Fibroblast of skin of abdomen (primary cell): ENCODE results near the gene GFER.
"Not testable (repeated sequence)": the region's sequence is repeated elsewhere in the genome, so short reads cannot be mapped to it uniquely, and the experiment has no call there.

Source experiments
- DNase-seq: peaks from one replicate; pipeline ENCODE4 v3.0.0-alpha.2; 2013

Gene GFER

DNA sequence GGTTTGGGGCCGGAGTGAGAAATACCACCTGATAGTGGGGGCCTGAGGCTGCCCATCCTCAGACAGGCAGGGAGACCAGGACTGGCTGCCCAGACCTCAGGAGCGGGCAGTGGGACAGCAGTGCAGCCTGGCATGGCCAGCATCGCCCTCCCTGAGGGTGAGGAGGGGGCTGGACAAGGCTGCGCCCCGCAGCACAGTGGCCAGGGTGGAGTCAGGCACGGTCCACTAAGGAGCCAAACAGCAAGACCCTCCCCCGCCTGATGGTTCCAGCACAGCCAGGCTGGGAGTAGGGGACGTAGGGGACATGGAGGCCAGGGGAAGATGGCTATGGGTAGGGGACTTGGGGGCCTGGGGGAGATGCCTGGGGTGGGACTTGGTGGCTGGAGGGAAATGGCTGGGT is 22.3 kb downstream of the GFER start:
- no peak for DNase-seq

DNA sequence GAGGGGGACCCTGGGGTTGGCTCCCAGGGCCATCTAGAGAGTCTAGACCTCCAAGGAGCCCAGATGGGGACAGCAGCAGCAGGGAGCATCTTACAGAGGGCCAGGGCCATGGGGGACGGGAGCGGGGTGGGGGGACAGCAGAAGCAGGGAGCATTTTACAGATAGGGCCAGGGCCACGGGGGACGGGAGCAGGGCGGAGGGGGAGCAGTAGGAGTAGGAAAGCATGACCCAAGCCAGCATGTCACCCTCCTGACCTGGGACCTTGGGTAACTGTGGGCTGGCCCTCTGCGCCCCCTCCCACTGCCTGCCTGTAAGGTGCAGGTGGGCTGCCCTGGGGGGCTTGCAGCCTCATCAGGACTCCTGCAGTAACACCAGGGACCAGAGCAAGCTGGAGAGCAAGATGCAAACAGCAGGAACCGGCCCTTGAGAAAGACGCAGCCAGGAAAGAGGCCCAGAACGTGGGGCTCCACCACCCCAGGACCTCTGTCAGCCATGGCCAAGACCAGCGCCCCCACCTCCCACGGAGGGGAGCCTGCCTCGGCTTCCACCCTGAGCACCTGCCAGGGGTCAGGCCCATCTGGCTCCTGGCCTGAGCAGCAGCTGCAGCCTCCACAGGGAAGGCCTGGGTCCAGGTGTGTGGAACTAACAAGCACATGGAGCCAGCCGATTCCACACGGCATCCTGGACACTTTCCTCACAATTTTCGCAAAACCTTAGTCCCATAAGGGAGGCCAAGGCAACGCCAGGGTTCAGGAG is 23.3 kb downstream of the GFER start:
- DNase-seq: no peak

DNA sequence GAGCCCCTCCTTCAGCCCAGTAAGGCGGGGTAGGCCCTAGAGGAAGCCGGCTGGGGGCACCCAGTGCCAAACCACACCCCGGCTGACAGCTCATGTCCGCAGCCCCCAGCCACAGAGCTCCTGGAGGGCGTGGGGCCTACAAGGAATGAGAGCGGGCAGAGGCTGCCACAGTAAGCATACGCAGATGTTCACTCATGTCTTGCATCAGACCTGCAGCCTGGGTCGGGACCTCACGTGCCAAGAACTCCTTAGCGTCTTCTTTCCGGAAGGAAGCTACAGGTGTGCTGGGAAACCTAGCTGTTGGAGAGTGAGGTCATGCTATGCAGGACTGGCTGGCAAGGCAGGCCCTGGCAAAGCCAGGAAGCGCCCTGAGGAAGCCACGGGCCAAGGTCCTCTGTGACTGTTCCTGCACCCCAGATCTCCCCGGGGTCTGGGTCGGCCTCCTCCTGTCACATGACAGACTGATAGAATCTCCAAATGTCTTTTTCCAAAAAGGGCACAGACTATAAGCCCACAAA is 24.1 kb downstream of the GFER start:
- DNase-seq: peak; percentile 43

DNA sequence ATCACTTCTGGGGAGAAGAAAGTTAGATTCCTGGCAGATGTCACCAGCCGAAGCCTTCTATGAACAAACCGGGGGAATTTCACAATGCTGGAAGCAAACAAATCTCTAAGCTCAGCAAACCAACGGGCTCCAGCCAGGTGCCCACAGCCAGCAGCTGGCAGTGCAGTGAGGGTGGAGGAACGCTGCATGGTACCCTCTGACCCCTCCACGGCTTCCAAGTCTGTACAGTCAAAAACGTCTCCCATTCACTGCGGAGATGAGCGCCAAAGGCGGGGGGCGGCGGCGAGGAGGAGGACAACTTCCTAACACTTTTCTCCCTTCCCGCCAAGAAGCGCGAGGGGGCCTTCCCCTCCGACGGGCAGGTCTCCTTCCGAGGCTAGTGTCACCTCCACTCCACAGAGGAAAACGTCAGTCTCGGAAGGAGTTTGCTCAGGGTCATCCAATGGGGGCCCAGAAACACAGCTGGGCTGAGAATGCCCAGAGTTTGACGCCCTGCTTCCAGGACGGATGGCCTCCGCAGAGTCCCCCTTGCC is 24.7 kb downstream of the GFER start:
- no peak for DNase-seq

DNA sequence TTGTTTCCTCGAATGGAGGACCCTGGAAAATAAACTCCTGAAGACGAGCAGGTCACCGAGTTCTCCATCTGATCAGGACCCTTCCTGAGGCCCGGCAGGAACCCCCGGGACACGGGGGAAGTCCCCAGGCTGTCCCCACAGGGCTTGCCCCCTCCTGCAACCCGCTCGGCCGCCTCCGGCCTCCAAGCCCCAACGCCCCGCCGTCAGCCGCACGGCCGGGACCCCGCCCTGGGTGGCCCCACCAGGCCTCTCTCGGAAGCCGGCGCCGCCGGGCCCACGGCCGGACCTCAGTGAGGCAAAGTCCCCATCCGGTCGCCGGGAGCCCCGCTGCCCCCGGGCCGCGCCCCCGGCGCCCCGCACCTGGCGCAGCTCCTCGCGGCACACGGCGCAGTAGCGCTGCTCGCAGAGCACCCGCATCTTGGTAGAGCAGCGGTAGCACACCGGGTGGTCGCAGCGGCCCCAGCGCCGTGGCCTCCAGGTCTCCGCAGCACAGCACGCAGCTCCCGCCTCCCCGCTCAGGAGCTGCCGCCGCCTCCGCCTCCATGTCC is 25.2 kb downstream of the GFER start:
- no peak for DNase-seq

DNA sequence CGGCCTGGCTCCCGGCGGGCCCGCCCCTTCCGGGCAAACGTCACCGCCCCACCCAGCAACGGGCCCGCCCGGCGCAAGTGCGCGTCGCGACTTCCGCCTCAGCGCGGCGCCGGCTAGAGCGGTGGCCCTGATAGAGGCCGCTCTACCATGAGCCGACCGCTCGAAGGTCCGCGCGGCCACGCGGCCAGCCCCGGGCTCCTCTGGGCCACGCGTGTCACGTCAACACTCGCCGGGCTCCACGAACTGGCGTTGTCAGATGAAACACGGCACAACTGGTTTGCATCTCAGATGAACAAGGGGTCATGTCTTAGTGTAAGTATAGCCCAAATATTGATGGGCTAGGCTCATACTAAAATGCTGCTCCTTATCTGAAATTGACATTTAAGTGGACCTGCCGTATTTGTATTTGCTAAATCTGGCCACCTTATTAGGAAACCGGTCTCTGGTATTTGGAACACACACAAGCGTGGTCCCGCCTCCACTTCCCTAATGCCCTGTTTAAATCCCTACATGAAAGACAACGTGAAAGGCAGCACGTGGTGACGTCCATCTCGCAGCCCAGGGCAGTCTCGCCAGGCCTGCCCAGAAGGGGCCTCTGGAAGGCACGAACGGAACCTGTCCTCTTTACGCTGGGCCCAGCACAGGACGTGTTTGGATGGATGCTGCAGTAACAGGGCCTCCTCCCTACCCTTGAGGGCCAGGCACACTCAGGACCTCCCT is 26.0 kb downstream of the GFER start, which contains the start of gene ZNF598:
Gene ZNF598, minus strand, starts transcription at position 31 of the 720 bp plus-strand sequence.
- DNase-seq: peak; percentile 90

DNA sequence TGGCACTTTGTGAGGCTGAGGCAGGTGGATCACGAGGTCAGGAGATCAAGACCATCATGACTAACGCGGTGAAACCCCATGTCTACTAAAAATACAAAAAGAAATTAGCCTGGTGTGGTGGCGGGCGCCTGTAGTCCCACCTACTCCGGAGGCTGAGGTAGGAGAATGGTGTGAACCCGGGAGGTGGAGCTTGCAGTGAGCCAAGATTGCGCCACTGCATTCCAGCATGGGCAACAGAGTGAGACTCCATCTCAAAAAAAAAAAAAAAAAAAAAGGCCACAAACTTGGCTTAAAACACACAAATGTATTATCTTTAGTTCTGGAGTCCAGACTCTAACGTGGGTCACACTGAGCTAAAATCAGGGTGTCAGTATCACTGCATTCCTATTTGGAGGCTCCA is 27.7 kb downstream of the GFER start:
- not testable (repeated sequence) for DNase-seq

DNA sequence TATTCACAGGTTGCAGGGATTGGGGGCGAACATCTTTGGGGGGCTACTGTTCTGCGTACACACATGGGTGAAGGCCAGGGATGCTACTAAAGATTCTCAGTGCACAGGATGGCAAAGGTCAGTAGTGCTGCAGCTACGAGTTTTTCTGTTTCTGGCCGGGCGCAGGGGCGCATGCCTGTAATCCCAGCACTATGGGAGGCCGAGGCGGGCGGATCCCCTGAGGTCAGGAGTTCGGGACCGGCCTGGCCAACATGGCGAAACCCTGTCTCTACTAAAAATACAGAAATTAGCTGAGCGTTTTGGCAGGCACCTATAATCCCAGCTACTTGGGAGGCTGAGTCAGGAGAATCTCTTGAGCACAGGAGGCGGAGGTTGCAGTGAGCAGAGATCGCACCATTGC is 29.5 kb downstream of the GFER start:
- no peak for DNase-seq

DNA sequence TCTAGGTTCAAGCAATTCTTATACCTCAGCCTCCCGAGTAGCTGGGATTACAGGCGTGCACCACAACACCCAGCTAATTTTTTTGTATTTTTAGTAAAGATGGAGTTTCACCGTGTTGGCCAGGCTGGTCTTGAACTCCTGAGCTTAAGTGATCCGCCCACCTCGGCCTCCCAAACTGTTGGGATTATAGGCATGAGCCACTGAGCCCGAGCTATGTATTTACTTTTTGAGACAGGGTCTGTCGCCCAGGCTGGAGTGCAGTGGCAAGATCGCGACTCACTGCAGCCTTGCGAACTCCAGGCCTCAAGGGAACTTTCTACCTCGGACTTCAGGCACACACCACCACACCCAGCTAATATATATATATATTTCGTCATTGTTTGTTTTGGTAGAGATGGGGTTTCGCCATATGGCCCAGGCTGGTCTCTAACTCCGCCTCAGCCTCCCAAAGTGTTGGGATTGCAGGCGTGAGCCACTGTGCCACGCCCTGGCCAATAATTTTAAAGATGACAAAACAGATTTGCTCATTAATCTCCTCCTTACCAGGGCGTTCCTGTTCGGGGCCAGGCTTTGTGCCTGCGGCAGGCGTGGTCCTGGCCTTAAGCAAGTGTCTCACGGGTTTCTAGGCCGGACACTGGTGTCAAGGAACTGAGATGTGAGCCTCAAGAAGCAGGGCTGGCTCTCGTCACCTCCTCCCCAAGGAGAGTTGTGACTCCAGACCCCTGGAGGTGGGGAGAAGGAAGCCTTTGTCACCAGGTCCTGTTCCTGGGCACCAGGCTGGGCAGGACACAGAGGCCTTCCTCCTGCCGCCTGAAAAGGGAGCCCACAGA is 31.3 kb downstream of the GFER start:
- DNase-seq: no peak

DNA sequence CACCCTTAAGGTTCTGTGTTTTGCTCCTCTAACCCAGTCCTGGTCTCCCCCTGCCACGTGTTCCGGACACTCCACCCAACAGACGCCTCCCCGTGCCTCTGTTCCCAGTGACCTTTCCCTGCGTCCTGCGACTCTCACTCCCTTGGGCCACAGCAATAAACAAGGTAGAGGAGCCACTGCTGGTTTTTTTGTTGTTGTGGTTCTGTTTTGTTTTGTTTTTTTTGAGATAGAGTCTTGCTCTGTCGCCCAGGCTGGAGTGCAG is 31.9 kb downstream of the GFER start:
- DNase-seq: no peak

DNA sequence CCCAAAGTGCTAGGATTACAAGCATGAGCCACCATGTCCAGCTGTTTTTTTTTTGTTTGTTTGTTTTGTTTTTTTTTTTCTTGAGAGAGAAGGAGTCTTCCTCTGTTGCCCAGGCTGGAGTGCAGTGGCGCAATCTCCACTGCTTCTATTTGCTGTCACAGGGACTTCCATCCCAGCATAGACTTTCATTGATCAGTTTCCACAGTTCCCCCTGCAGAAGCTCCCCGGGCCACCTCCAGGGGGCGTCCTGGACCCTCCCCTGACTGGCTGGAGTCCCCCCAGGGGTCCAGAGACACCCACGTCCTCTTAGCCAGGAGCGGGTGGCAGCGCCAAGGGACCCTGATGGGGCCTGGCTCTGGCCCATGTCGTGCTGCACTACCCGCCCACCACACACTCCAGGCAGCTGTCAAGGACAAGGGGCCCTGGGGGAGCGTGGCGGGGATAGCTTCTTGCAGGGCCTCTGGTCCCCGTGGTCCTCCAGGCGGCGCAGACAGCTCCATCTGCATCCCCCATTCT is 32.5 kb downstream of the GFER start:
- DNase-seq: no peak

DNA sequence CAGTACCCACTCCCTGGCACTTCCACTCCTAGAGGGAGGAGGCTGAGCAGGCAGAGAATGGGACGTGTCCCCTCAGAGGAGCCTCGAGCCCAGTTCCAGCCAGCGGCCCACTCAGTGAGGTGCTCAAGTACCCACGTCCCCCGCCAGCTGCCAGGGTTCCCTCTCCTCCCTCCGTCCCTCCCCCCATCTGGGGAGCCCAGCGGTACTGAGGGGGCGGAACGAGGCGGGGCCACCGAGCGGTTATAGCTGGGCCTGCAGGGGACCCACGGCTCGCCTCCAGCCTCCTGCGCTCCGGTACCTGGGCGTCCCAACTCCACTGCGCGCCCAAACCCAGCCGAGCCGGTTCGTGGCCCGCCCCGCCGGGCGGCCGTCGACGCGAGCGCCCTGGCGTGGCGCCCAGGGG is 35.5 kb downstream of the GFER start, which contains the start of gene NPW:
Gene NPW, plus strand, starts transcription at position 268 of the 403 bp plus-strand sequence.
- no peak for DNase-seq

DNA sequence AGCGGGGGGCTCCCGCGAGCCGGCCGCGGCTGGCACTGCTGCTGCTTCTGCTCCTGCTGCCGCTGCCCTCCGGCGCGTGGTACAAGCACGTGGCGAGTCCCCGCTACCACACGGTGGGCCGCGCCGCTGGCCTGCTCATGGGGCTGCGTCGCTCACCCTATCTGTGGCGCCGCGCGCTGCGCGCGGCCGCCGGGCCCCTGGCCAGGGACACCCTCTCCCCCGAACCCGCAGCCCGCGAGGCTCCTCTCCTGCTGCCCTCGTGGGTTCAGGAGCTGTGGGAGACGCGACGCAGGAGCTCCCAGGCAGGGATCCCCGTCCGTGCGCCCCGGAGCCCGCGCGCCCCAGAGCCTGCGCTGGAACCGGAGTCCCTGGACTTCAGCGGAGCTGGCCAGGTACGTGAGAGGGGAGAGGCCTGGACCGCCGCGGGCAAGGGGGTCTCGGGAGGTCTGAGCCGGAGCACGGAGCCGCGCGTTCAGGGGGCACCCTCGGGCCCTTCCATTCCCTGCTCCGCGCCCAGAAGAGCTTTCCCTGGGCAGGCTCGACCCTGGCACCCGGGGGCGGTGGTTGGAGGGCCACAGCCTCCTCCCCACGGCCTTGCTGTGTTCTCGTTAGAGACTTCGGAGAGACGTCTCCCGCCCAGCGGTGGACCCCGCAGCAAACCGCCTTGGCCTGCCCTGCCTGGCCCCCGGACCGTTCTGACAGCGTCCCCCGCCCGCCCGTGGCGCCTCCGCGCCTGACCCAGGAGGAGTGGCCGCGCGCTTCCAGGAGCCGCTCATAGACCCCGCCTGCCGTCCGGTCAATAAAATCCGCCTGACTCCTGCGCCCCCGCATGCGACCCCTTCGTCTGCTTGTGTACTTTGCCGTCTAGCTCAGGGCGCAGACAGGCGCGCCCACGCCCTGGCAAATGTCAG is 36.2 kb downstream of the GFER start:
- DNase-seq: no peak

DNA sequence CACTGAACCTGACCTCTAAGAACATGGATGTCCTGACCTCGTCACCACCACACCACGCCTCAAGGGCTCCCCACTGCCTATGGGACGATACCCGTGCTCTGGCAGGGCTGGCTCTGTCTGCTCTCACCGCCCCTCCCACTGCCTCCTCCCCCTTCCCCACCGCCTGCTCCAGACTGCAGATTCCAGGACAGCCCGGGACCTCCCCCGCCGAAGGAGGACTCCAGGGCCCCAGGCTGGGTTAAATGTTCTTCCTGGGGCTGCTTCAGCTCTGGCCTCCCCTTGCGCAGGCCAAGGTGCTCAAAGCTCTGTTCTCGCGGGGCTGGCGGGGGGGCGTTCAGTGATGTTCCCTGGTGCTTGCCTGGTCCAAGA is 38.7 kb downstream of the GFER start:
- peak; percentile 62 for DNase-seq

DNA sequence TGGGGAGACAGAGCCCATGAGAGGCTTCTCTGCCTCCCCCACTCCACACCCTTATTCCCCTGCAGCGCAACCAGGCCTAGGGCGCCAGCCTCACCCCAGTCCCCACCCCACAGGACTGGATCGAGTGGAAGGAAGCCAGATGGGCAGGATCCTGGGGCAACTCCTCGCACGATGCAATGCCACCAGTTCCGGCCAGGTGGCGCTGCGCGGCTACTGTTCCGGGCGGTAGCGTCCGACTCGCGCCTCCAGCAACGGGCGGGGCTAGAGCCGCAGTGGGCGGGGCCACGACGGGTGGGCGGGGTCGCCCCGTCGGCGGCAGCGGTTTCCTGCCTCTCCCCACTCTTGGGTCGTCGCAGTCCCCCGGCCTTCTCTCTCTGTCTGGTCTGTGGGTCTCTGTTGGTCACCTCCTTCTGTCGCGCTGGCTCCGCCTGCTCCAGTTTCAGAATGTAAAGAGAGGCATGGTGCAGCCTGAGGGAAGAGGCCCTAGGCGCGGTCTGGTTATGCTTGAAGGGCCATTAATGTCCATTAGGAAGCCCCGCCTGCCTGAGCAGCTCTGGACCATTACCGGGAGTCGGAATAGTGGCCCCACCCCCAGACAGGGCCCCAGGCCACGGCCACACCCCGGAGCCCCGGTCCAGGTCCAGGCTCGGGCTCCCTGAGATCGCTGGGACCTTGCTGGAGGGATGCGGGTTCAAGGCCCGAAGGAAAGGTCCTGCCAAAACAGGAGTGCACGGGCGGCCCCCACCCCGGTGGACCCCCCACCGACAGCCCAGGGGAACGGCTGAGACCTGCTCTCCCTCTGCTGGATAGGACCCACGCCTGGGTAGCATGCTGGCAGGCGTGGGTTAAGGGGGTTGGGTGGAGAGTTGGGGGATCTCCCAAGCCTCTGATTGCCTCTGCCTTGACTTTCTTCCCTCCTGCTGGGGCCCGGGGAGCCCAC is 39.4 kb downstream of the GFER start:
- peak; percentile 79 for DNase-seq

DNA sequence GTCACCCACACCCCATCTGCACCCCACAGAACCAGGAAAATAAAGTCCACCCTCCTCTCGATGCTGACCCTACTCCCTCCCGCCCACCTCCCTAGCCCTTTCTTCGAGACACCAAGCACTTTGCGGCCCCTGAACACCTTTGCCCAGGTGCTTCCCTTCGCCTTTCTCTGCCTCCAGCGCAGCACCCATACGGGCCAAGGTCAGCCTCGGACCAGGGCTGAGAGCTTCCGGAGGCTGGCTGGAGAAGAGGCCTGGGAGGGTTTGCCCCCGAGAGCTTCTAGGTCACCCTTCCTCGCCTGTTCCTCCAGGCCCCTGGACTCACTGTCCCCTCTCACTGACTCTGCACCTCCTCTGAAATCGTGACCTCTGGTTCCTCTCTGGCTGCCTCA is 40.0 kb downstream of the GFER start:
- no peak for DNase-seq

DNA sequence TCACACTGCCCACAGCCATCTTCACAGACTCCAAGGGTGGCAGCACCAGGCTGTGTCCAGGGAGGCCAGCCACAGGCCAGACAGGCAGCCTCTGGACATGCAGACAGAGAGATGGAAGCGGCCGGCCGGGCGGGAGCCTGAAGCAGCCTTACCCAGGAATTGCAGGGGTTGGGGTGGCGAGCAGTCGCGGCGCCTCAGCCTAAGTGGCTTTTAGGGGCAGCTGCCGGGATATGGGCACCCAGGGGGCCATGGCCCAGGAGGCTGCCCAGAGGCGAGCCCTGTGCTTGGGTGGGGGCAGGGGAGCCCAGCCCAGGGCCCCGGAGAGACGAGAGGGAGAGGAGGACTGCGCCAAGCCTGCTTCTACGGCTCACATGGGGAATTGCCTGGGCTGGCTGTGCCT is 41.3 kb downstream of the GFER start:
- no peak for DNase-seq

DNA sequence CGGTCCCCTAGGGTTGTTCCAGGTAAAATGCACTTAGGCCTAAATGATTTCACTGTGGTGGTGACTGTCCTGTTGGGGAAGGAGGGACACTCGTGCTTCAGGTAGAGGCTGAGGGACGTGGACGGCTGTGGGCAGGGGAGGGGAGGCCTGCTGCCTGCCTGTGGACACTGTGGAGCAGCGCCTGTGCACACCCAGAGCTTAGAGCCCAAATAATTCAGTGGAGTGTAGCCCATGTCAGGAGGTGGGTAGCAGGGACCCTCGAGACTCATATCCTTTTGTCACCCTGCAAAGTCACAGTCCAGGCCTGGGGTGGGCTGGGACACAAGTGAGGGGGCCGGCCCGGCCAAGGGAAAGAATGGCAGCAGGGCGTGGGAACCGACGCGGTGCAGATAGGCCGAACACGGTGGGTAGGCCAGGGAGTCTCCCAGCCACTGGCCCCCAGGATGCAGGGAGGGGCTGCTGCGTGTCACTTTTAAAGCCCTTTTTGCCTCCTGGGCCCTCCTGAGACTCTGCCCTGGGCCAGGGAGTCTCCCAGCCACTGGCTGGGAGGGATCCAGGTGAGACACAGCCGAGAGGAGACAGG is 42.0 kb downstream of the GFER start:
- no peak for DNase-seq

DNA sequence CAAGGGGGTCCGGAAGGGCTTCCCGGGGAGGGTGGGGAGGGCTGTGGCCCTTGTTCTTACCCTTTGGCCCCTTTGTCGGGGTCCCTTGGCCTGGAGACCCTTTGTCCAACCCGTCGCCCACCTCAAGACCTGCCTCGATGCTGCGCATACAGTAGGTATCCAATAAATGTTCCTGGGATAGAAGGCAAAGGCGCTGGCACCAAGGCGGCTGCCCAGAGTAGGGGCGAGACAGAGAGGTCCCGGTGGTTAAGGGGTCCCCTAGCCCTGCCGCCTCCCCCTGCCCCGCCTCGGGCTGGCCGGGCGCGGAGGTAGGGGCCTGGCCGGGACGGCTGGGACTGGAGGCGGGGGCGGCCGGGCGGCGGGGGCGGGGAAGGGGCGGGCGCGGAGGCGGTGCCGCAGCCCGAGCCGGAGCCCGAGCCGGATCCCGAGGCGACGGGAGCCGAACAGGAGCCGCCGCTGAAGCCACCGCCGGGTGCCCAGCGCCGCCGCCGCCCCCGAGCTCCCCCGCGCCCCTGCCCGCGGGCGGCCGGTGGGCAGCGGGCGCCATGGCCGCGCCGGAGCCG is 42.5 kb downstream of the GFER start, which contains the start of gene NHERF2:
Gene NHERF2, plus strand, starts transcription at position 442 of the 563 bp plus-strand sequence. Its CDS starts 104 bp downstream, at position 546.
- no peak for DNase-seq
